ENCODE measurements around the gene ITGA1. TPM values are rescaled to one million over a fixed set of nuclear protein-coding genes. Genes with fewer than 3 reads are reported as not detected.
A peak's percentile ranks its signal among the peaks of the same experiment; 100 is the strongest.

The ITGA1 gene
- polyA plus RNA-seq, 1 donor (not counting 4 experiments of a cell fraction or from before 2014, with no cell fraction given): 1.4 TPM

- Histone ChIP-seq H3K9ac (ENCODE audit: control insufficient read depth, extremely low read depth, insufficient read depth, low read length) (peak overlapping the region; percentile 77), H3K27ac (ENCODE audit: control insufficient read depth, insufficient read depth, low read length) (peak overlapping the region; percentile 89), H3K9me1 (ENCODE audit: control insufficient read depth, extremely low read depth, insufficient read depth, low read length) (no peaks in the 10 kb centered on the region), H3K9me3 (ENCODE audit: control insufficient read depth, low read depth, low read length) (no peaks in the 10 kb centered on the region), H3K79me2 (ENCODE audit: control insufficient read depth, insufficient read depth, low read length) (peaks cover 41% of the 10 kb centered on the region), H3K4me2 (ENCODE audit: control insufficient read depth, extremely low read depth, insufficient read depth, low read depth, low read length) (peak overlapping the region; percentile 80), H3K27me3 (ENCODE audit: control insufficient read depth, extremely low read depth, insufficient read depth, low read length) (no peaks in the 10 kb centered on the region), H3K4me3 (ENCODE audit: control insufficient read depth in 2 of 3, extremely low read depth in 1 of 3, insufficient read depth in 2 of 3, low read depth in 1 of 3, low read length in 3 of 3) (peak overlapping the region; percentile 50 to 92 (median 81)), H4K20me1 (ENCODE audit: control insufficient read depth, extremely low read depth, insufficient read depth, low read length) (peaks cover 4% of the 10 kb centered on the region), H2AFZ (ENCODE audit: control insufficient read depth, low read length) (peak overlapping the region; percentile 87), H3K4me1 (ENCODE audit: control insufficient read depth, extremely low read depth, insufficient read depth, low read length) (peaks cover 20% of the 10 kb centered on the region), H3K36me3 (ENCODE audit: control insufficient read depth in 2 of 2, extremely low read depth in 1 of 2, insufficient read depth in 2 of 2, low read length in 2 of 2) (peaks cover under 1 to 6% of the 10 kb centered on the region in 2 experiments)
- dilution Hi-C loops (cut with MboI; ENCODE audit: extremely low pct_ligation_motif_present, low sequenced_read_pairs): no loop called here
- TF ChIP-seq EZH2 (IDR thresholded peaks at IDR 0.05; ENCODE audit: low read length): no peak
- TF ChIP-seq CTCF (optimal IDR thresholded peaks at IDR 0.05 in 1 of 3, IDR thresholded peaks at IDR 0.05 in 1 of 3, conservative IDR thresholded peaks at IDR 0.05 in 1 of 3; ENCODE audit: extremely low read depth in 1 of 3, insufficient read depth in 2 of 3, low read length in 3 of 3): no peak
- FAIRE-seq (peak; percentile 78), DNase-seq (ENCODE audit: low read depth, low spot score) (peak; percentile 67)
These were observed 12.3 kb downstream of the ITGA1 start for GRCh38 chr5:52799983-52800393.

- H3K79me2 ChIP-seq (ENCODE audit: control insufficient read depth, insufficient read depth, low read length): peaks cover 44% of the 10 kb centered on the region
- no peaks in the 10 kb centered on the region for H3K9me1 ChIP-seq (ENCODE audit: control insufficient read depth, extremely low read depth, insufficient read depth, low read length)
- H3K27ac ChIP-seq (ENCODE audit: control insufficient read depth, insufficient read depth, low read length): peak overlapping the region; percentile 89
- no peaks in the 10 kb centered on the region for H3K27me3 ChIP-seq (ENCODE audit: control insufficient read depth, extremely low read depth, insufficient read depth, low read length)
- peak overlapping the region; percentile 87 for H2AFZ ChIP-seq (ENCODE audit: control insufficient read depth, low read length)
- peaks cover 20% of the 10 kb centered on the region for H3K4me1 ChIP-seq (ENCODE audit: control insufficient read depth, extremely low read depth, insufficient read depth, low read length)
- peak overlapping the region; percentile 80 for H3K4me2 ChIP-seq (ENCODE audit: control insufficient read depth, extremely low read depth, insufficient read depth, low read depth, low read length)
- dilution Hi-C loops (cut with MboI; ENCODE audit: extremely low pct_ligation_motif_present, low sequenced_read_pairs): no loop called here
- H3K36me3 ChIP-seq (ENCODE audit: control insufficient read depth in 2 of 2, extremely low read depth in 1 of 2, insufficient read depth in 2 of 2, low read length in 2 of 2): peaks cover 2 to 6% of the 10 kb centered on the region in 2 experiments
- TF ChIP-seq CTCF (optimal IDR thresholded peaks at IDR 0.05 in 1 of 3, IDR thresholded peaks at IDR 0.05 in 1 of 3, conservative IDR thresholded peaks at IDR 0.05 in 1 of 3; ENCODE audit: extremely low read depth in 1 of 3, insufficient read depth in 2 of 3, low read length in 3 of 3): no peak
- TF ChIP-seq EZH2 (IDR thresholded peaks at IDR 0.05; ENCODE audit: low read length): no peak
- H3K9ac ChIP-seq (ENCODE audit: control insufficient read depth, extremely low read depth, insufficient read depth, low read length): peak overlapping the region; percentile 77
- no peaks in the 10 kb centered on the region for H3K9me3 ChIP-seq (ENCODE audit: control insufficient read depth, low read depth, low read length)
- H4K20me1 ChIP-seq (ENCODE audit: control insufficient read depth, extremely low read depth, insufficient read depth, low read length): peaks cover 4% of the 10 kb centered on the region
- H3K4me3 ChIP-seq (ENCODE audit: control insufficient read depth in 2 of 3, extremely low read depth in 1 of 3, insufficient read depth in 2 of 3, low read depth in 1 of 3, low read length in 3 of 3): peak overlapping the region; percentile 50 to 92 (median 81)
- DNase-seq (ENCODE audit: low read depth, low spot score): no peak
- no peak for FAIRE-seq
These were observed 12.9 kb downstream of the ITGA1 start for GRCh38 chr5:52800394-52801213.
